ENCODE results near the gene COA8. TPM values are rescaled to one million over a fixed set of nuclear protein-coding genes. Genes with fewer than 3 reads are reported as not detected.

COA8 gene
- total and polyA plus RNA-seq, 9 of the 15 experiments (the other 6 are each of a cell fraction or from before 2014, with no cell fraction given): 5.0 to 35.3 (median 25.7) TPM

- TF ChIP-seq ZNF76 (CRISPR knock-in tag; IDR thresholded peaks at IDR 0.05; ENCODE audit: borderline replicate concordance): no peak
- no peak; the same call in 1 of the 2 replicates for TF ChIP-seq RB1 (IDR thresholded peaks at IDR 0.05; ENCODE audit: low read depth)
- no peak for TF ChIP-seq HEY1 (CRISPR knock-in tag; IDR thresholded peaks at IDR 0.05; ENCODE audit: borderline replicate concordance)
- no peak for TF ChIP-seq TCF7 (IDR thresholded peaks at IDR 0.05; ENCODE audit: borderline replicate concordance)
- no peak for TF ChIP-seq SMAD2 (IDR thresholded peaks at IDR 0.05; ENCODE audit: low read depth, low read length)
- TF ChIP-seq ZBTB7A (IDR thresholded peaks at IDR 0.05; ENCODE audit: borderline replicate concordance, control insufficient read depth, low read depth, low read length): peak; percentile 96
- TF ChIP-seq, protein P1, sequence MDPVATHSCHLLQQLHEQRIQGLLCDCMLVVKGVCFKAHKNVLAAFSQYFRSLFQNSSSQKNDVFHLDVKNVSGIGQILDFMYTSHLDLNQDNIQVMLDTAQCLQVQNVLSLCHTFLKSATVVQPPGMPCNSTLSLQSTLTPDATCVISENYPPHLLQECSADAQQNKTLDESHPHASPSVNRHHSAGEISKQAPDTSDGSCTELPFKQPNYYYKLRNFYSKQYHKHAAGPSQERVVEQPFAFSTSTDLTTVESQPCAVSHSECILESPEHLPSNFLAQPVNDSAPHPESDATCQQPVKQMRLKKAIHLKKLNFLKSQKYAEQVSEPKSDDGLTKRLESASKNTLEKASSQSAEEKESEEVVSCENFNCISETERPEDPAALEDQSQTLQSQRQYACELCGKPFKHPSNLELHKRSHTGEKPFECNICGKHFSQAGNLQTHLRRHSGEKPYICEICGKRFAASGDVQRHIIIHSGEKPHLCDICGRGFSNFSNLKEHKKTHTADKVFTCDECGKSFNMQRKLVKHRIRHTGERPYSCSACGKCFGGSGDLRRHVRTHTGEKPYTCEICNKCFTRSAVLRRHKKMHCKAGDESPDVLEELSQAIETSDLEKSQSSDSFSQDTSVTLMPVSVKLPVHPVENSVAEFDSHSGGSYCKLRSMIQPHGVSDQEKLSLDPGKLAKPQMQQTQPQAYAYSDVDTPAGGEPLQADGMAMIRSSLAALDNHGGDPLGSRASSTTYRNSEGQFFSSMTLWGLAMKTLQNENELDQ (CRISPR knock-in tag; IDR thresholded peaks at IDR 0.05; ENCODE audit: borderline replicate concordance): no peak
- TF ChIP-seq, protein P2, sequence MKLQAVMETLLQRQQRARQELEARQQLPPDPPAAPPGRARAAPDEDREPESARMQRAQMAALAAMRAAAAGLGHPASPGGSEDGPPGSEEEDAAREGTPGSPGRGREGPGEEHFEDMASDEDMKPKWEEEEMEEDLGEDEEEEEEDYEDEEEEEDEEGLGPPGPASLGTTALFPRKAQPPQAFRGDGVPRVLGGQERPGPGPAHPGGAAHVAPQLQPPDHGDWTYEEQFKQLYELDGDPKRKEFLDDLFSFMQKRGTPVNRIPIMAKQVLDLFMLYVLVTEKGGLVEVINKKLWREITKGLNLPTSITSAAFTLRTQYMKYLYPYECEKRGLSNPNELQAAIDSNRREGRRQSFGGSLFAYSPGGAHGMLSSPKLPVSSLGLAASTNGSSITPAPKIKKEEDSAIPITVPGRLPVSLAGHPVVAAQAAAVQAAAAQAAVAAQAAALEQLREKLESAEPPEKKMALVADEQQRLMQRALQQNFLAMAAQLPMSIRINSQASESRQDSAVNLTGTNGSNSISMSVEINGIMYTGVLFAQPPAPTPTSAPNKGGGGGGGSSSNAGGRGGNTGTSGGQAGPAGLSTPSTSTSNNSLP (IDR thresholded peaks at IDR 0.05; ENCODE audit: borderline replicate concordance, low read depth, low read length): no peak
- TF ChIP-seq ZNF699 (CRISPR knock-in tag; IDR thresholded peaks at IDR 0.05; ENCODE audit: insufficient replicate concordance): no peak
- TF ChIP-seq ZNF134 (CRISPR knock-in tag; conservative IDR thresholded peaks at IDR 0.05): no peak
- no peak for TF ChIP-seq CTCFL (IDR thresholded peaks at IDR 0.05; ENCODE audit: borderline replicate concordance, insufficient read depth, low read depth, low read length, poor library complexity, severe bottlenecking)
- TF ChIP-seq ESRRA (IDR thresholded peaks at IDR 0.05; ENCODE audit: borderline replicate concordance, low read depth): no peak
- TF ChIP-seq TEAD2 (tag; IDR thresholded peaks at IDR 0.05): no peak
- TF ChIP-seq PTTG1 (tag; IDR thresholded peaks at IDR 0.05; ENCODE audit: low read depth): no peak
Measured at GRCh38 chr14:103562429-103563225, at the start of gene COA8, which contains the start of gene BAG5 (continued).
